HCT116 (cell line): ENCODE data around the gene ETDB. TPM values are rescaled to one million over a fixed set of nuclear protein-coding genes. Genes with fewer than 3 reads are reported as not detected.
"Not testable (repeated sequence)": the region's sequence is repeated elsewhere in the genome, so short reads cannot be mapped to it uniquely, and the experiment has no call there.

ENCODE experiments used
- ATAC-seq: fragments of 200-7000 bp; cut with Tn5 transposase; 2 replicates; pipeline ENCODE4 v1.9.1; 2020; ENCODE audit warnings: mild to moderate bottlenecking, moderate library complexity
- BruUV-seq: library from RNA; stranded (reverse); fragments of 400-500 nt; replicated peaks from 2 replicates; lab custom pipeline; 2021; lab: Mats Ljungman, UMichigan
- CTCF ChIA-PET: fragments of 300-600 bp; sonication (Branson Sonifier 250); formaldehyde crosslinking; loops from one replicate; lab custom pipeline; 2021; ENCODE audit warnings: antibody characterized with exemption; lab: Charles Lee
- POLR2A ChIA-PET: fragments of 300-600, 350-600 bp; sonication (Branson Sonifier 250); formaldehyde crosslinking; loops from one replicate; lab custom pipeline; 2021; ENCODE audit warnings: antibody characterized with exemption; lab: Charles Lee
- RAD21 ChIA-PET, 2 experiments: fragments of 300-600 bp; sonication (Branson Sonifier 250); formaldehyde crosslinking; loops; one replicate each; lab custom pipeline; 2023; ENCODE audit warnings: low total read pairs in 2 of 2; ENCODE audit not compliant: uncharacterized antibody in 2 of 2, unreplicated experiment in 2 of 2, low non-redundant PET in 1 of 2; lab: Charles Lee
- DNase-seq: peaks from one replicate; pipeline ENCODE4 v3.0.0-alpha.2; 2010; ENCODE audit warnings: low read depth, low spot score
- H2AFZ ChIP-seq: fragments of 200-600 bp; shearing (Covaris generic), sonication (generic); 2 replicates; pipeline ENCODE4 v1.6.1; 2017; ENCODE audit warnings: low read depth, mixed run types, mixed read lengths, antibody characterized with exemption, low read length; ENCODE audit not compliant: poor library complexity, severe bottlenecking
- H3K27ac ChIP-seq: 2 replicates; pipeline ENCODE4 v1.5.1; 2012; ENCODE audit warnings: low read depth, low read length
- H3K27me3 ChIP-seq: fragments of 200-600 bp; sonication (generic); 2 replicates; pipeline ENCODE4 v1.6.1; 2016; ENCODE audit warnings: mixed run types, low read length, mixed read lengths; ENCODE audit not compliant: insufficient read depth
- H3K36me3 ChIP-seq, 2 experiments: fragments of 200-500 bp in 1 of 2; fragments of 200-600 bp in 1 of 2; sonication (Bioruptor generic) in 1 of 2; sonication (generic) in 1 of 2; 2 replicates each; pipeline versions ENCODE4 v1.5.1 to v1.6.1; 2014 to 2016; ENCODE audit warnings: low read length in 2 of 2, inconsistent platforms in 1 of 2, mixed read lengths in 1 of 2, mixed run types in 1 of 2; ENCODE audit not compliant: insufficient read depth in 2 of 2, control insufficient read depth in 1 of 2
- H3K4me1 ChIP-seq, 2 experiments: fragments of 200-600 bp in 1 of 2; sonication (generic) in 1 of 2; 2 replicates each; pipeline versions ENCODE4 v1.5.1 to v1.6.1; 2012 to 2017; ENCODE audit warnings: low read length in 2 of 2, inconsistent platforms in 1 of 2, mild to moderate bottlenecking in 1 of 2, mixed read lengths in 1 of 2, mixed run types in 1 of 2, moderate library complexity in 1 of 2; ENCODE audit not compliant: insufficient read depth in 2 of 2, control insufficient read depth in 1 of 2
- H3K4me2 ChIP-seq: fragments of 200-600 bp; sonication (generic); 2 replicates; pipeline ENCODE4 v1.6.1; 2017; ENCODE audit warnings: mixed run types, low read length, mixed read lengths
- H3K4me3 ChIP-seq, 2 experiments: fragments of 200-600 bp in 1 of 2; sonication (generic) in 1 of 2; replicated peaks in 1 of 2; 2 replicates each; pipeline ENCODE4 v1.5.1; 2011 to 2016; ENCODE audit warnings: low read length in 2 of 2, control low read depth in 1 of 2, low read depth in 1 of 2, mild to moderate bottlenecking in 1 of 2, mixed read lengths in 1 of 2, mixed run types in 1 of 2
- H3K79me2 ChIP-seq: fragments of 200-600 bp; sonication (generic); 2 replicates; pipeline ENCODE4 v1.6.1; 2017; ENCODE audit warnings: mild to moderate bottlenecking, mixed run types, low read length, moderate library complexity, mixed read lengths; ENCODE audit not compliant: insufficient read depth
- H3K9ac ChIP-seq: fragments of 200-600 bp; sonication (generic); 2 replicates; pipeline ENCODE4 v1.6.1; 2016; ENCODE audit warnings: low read length, mixed read lengths
- H3K9me2 ChIP-seq: fragments of 200-600 bp; sonication (generic), shearing (Covaris generic); 2 replicates; pipeline ENCODE4 v1.6.1; 2017; ENCODE audit warnings: mixed run types, mild to moderate bottlenecking, moderate library complexity; ENCODE audit not compliant: insufficient read depth
- H3K9me3 ChIP-seq, 2 experiments: fragments of 200-500 bp in 1 of 2; fragments of 200-600 bp in 1 of 2; sonication (Bioruptor generic) in 1 of 2; sonication (generic) in 1 of 2; 2 replicates each; pipeline ENCODE4 v1.6.1; 2014 to 2017; ENCODE audit warnings: low read length in 2 of 2, mixed read lengths in 2 of 2, inconsistent platforms in 1 of 2, low read depth in 1 of 2, mild to moderate bottlenecking in 1 of 2, mixed run types in 1 of 2, moderate library complexity in 1 of 2; ENCODE audit not compliant: control insufficient read depth in 1 of 2, insufficient read depth in 1 of 2
- H4K20me1 ChIP-seq: fragments of 200-600 bp; sonication (generic), shearing (Covaris generic); 2 replicates; pipeline ENCODE4 v1.6.1; 2017; ENCODE audit warnings: mixed run types, mild to moderate bottlenecking, moderate library complexity; ENCODE audit not compliant: insufficient read depth
- EZH2 ChIP-seq: fragments of 200-600 bp; sonication (generic); IDR thresholded peaks from 2 replicates; pipeline ENCODE4 v1.6.1; 2017; ENCODE audit warnings: antibody characterized with exemption, mixed run types
- POLR2AphosphoS5 ChIP-seq: IDR thresholded peaks from 2 replicates; pipeline ENCODE4 v1.6.1; 2011; ENCODE audit warnings: mild to moderate bottlenecking, low read depth, low read length, moderate library complexity
- TCF7L2 ChIP-seq: IDR thresholded peaks from 2 replicates; pipeline ENCODE4 v1.7.0; 2011; ENCODE audit warnings: borderline replicate concordance, inconsistent platforms; ENCODE audit not compliant: insufficient read depth, insufficient read length; ENCODE audit errors: extremely low read depth
- YY1 ChIP-seq: IDR thresholded peaks from 2 replicates; pipeline ENCODE4 v1.6.1; 2011; ENCODE audit warnings: low read length, low read depth, moderate library complexity, mild to moderate bottlenecking; ENCODE audit not compliant: insufficient replicate concordance; ENCODE audit errors: extremely low read depth
- ZNF274 ChIP-seq: fragments of 200-500 bp; sonication (Bioruptor generic); IDR thresholded peaks from 2 replicates; pipeline ENCODE4 v1.6.1; 2014; ENCODE audit warnings: mild to moderate bottlenecking, low read depth, low read length, inconsistent platforms
- intact Hi-C: fragments of 100-400 bp; cut with micrococcal nuclease; formaldehyde crosslinking; loops from 2 replicates; pipeline ENCODE4 v1.10.0; 2022
- total RNA-seq: library from RNA; stranded (reverse); gene quantifications from one replicate; pipeline ENCODE4 v1.2.1, GENCODE V29; 2021; ENCODE audit not compliant: unreplicated experiment
- TF ChIP-seq, protein P1 (sequence below), 3 experiments: fragments of 200-600 bp in 1 of 3; sonication (generic) in 1 of 3; IDR thresholded peaks in 2 of 3; conservative IDR thresholded peaks in 1 of 3; 2 replicates each; pipeline ENCODE4 v1.5.1; 2012 to 2017; ENCODE audit warnings: low read depth in 2 of 3, low read length in 2 of 3, antibody characterized with exemption in 1 of 3, borderline replicate concordance in 1 of 3, control low read depth in 1 of 3, mild to moderate bottlenecking in 1 of 3, mixed read lengths in 1 of 3, mixed run types in 1 of 3, moderate library complexity in 1 of 3; ENCODE audit not compliant: insufficient read depth in 1 of 3
- TF ChIP-seq, protein P2 (sequence below): IDR thresholded peaks from 2 replicates; pipeline ENCODE4 v1.6.1; 2011; ENCODE audit warnings: mild to moderate bottlenecking, low read length, moderate library complexity; ENCODE audit not compliant: insufficient replicate concordance; ENCODE audit errors: extremely low read depth
- TF ChIP-seq, protein P3 (sequence below): IDR thresholded peaks from 2 replicates; pipeline ENCODE4 v1.6.1; 2012

The ETDB gene
- total RNA-seq, 1 experiment from 2014 or later, result not detected

DNA sequence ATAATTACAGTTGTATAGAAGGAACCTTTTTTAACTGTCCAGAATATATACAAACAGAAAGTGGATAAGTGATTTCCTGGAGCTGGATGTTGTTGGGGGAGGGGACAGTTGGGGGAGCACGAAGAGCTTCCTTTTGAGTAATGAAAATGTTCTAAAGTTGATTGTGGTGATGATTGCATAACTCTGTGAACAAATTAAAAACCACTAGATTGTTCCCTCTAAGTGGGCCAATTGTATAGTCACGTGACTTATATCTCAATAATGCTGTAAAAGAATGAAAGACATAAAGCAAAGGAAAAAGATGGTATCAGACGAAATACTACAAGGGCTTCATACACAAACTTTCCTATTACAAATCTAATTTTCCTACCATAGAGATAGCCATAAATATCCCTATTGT, 48.2 kb upstream of the ETDB start (continued):
- TF ChIP-seq, protein P1, sequence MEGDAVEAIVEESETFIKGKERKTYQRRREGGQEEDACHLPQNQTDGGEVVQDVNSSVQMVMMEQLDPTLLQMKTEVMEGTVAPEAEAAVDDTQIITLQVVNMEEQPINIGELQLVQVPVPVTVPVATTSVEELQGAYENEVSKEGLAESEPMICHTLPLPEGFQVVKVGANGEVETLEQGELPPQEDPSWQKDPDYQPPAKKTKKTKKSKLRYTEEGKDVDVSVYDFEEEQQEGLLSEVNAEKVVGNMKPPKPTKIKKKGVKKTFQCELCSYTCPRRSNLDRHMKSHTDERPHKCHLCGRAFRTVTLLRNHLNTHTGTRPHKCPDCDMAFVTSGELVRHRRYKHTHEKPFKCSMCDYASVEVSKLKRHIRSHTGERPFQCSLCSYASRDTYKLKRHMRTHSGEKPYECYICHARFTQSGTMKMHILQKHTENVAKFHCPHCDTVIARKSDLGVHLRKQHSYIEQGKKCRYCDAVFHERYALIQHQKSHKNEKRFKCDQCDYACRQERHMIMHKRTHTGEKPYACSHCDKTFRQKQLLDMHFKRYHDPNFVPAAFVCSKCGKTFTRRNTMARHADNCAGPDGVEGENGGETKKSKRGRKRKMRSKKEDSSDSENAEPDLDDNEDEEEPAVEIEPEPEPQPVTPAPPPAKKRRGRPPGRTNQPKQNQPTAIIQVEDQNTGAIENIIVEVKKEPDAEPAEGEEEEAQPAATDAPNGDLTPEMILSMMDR (IDR thresholded peaks at IDR 0.05 in 2 of 3, conservative IDR thresholded peaks at IDR 0.05 in 1 of 3; ENCODE audit: borderline replicate concordance in 1 of 3, insufficient read depth in 1 of 3, low read depth in 2 of 3, low read length in 2 of 3), result no peak
- TF ChIP-seq, protein P2, sequence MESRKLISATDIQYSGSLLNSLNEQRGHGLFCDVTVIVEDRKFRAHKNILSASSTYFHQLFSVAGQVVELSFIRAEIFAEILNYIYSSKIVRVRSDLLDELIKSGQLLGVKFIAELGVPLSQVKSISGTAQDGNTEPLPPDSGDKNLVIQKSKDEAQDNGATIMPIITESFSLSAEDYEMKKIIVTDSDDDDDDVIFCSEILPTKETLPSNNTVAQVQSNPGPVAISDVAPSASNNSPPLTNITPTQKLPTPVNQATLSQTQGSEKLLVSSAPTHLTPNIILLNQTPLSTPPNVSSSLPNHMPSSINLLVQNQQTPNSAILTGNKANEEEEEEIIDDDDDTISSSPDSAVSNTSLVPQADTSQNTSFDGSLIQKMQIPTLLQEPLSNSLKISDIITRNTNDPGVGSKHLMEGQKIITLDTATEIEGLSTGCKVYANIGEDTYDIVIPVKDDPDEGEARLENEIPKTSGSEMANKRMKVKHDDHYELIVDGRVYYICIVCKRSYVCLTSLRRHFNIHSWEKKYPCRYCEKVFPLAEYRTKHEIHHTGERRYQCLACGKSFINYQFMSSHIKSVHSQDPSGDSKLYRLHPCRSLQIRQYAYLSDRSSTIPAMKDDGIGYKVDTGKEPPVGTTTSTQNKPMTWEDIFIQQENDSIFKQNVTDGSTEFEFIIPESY, result no peak
- TF ChIP-seq YY1 (no peak), POLR2AphosphoS5 (no peak), TCF7L2 (no peak), ZNF274 (no peak), EZH2 (no peak)
- TF ChIP-seq, protein P3, sequence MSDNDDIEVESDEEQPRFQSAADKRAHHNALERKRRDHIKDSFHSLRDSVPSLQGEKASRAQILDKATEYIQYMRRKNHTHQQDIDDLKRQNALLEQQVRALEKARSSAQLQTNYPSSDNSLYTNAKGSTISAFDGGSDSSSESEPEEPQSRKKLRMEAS, result no peak
- TF ChIP-seq, all 23 proteins: peak for 0

DNA sequence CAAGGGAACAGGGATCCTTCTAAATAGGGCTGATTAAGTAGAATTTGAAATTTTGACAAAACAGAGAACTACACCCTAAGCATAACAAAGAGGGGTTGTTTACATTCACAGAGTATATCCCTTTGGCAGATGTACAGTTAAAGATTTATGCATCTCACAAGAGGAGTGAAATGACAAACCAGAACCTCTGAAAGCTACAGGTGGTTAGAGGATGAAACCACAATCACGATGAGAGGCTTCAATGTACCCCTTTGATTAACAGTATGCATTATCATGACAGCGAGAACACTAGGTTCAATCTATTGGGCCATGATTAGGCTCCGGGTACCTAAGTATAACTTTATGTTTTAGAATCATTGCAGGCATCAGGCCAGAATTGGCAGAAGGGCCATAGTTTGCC, 34.4 kb upstream of the ETDB start:
- intact Hi-C loops, RAD21 ChIA-PET, H4K20me1 ChIP-seq, H2AFZ ChIP-seq, H3K27ac ChIP-seq, ATAC-seq, H3K27me3 ChIP-seq, DNase-seq, H3K4me3 ChIP-seq, H3K4me2 ChIP-seq, H3K4me1 ChIP-seq, H3K9me3 ChIP-seq, H3K79me2 ChIP-seq, H3K36me3 ChIP-seq, H3K9me2 ChIP-seq, BruUV-seq, POLR2A ChIA-PET, CTCF ChIA-PET, H3K9ac ChIP-seq: not testable (repeated sequence)

DNA sequence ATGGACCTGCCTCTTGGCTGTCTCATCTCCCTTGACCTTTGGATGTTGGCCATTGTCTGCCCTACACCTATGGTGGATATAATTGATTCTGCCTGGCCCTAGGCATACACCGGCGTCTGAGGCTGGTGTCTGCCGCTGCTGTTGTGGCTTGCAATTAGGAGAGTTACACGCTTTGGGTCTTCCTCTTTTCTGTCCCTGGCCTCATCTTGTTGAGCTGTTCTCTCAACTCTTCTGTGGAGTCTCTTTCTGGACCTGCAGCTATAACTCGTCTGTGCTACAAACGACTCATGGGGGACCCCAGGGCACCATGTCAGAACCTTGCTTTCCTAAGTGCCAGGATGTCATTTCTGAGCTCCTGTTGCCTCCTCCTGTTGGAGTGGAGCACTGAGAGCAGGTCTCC, 5.8 kb upstream of the ETDB start:
- H3K9me2 ChIP-seq, intact Hi-C loops, CTCF ChIA-PET, BruUV-seq, H3K9ac ChIP-seq, POLR2A ChIA-PET, H3K4me2 ChIP-seq, H3K36me3 ChIP-seq, RAD21 ChIA-PET, H3K79me2 ChIP-seq, H4K20me1 ChIP-seq, DNase-seq, H3K27ac ChIP-seq, H3K9me3 ChIP-seq, H3K27me3 ChIP-seq, ATAC-seq, H3K4me1 ChIP-seq, H3K4me3 ChIP-seq, H2AFZ ChIP-seq: not testable (repeated sequence)
